ENCODE data around the gene RUFY3.
A peak's percentile ranks its signal among the peaks of the same experiment; 100 is the strongest.
"Not testable (repeated sequence)": the region's sequence is repeated elsewhere in the genome, so short reads cannot be mapped to it uniquely, and the experiment has no call there.

The RUFY3 gene

DNA sequence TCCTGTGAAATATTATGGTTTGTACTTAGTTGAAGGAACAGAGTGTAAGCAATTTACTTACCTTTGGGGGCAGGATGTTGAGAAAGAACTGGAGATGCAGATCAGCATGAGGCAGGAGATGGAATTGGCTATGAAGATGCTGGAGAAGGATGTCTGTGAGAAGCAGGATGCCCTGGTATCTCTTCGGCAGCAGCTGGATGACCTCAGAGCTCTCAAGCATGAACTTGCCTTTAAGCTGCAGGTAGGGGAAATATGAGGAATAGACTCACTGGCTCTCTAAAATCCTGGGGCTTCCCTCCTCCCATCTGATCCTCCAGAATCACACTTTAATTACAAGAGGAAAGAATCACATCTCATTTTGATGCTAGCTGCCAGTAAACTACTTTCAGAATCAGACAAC is 67.0 kb downstream of the RUFY3 start:
- DNase-seq, result no peak

DNA sequence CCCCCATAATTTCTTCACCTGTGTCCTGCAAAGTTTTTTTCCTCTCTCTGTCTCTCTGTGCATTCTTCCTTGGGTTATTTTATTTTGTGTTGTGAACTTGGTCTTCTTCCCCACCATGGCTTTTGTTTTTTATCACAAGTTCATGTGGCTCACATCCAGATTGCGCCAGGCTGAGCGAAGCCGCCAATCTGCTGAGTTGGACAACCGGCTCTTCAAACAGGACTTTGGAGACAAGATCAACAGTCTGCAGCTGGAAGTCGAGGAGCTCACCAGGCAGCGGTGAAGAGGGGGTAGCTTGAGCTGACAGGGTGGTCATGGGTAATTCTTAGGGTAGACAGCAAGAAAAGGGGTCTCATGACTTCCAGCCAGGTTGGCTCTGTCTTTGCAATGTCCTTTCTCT is 71.9 kb downstream of the RUFY3 start:
- no peak for DNase-seq

GRCh38 chr4:70801265-70801809 is 79.6 kb downstream of the RUFY3 start:
- no peak for DNase-seq

- DNase-seq, result no peak
These were observed 81.3 kb downstream of the RUFY3 start for GRCh38 chr4:70802928-70803580.

- peak; percentile 52 for DNase-seq
These were observed 86.4 kb downstream of the RUFY3 start for GRCh38 chr4:70808151-70808550.

GRCh38 chr4:70815370-70815769 is 93.6 kb downstream of the RUFY3 start:
- no peak for DNase-seq

DNA sequence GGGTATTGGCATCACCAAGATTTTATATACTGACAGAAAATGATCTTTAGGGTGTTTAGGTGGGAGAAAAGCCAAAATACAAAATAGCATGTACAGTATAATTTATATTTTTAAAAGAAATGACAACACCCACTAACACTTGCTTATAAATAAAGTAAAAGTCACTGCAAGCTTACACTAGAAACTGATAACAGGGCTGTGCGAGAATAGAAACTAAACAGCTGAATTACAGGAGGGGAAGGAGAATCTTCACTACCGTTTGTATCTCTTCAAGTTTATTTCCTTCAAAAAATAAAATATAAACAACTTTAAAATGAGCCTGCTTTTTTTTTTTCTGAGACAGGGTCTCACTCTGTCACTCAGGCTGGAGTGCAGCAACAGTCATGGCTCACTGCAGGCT is 95.1 kb downstream of the RUFY3 start:
- DNase-seq, result no peak

GRCh38 chr4:70818173-70818855 is 96.5 kb downstream of the RUFY3 start:
- DNase-seq, result peak; percentile 57

DNA sequence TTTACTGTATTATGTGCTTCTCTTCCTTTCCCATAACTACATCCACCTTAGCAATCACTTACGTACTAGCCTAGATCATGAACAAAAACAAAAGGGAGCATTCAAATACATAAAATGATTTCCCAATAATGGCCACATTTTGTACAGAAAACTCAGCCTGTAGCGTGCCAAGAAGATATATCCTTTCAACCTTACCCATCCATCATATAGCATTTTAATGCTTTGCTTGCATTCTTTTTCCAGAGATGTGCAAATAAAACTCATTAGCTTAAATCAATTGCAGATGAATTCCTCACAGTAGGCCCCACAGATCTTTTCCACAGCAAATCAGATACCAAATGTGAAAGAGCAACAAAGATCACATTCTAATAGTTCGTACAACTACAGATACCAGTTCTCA is 97.2 kb downstream of the RUFY3 start:
- no peak for DNase-seq

- no peak for DNase-seq
These were observed 107.3 kb downstream of the RUFY3 start for GRCh38 chr4:70829015-70829414.

DNA sequence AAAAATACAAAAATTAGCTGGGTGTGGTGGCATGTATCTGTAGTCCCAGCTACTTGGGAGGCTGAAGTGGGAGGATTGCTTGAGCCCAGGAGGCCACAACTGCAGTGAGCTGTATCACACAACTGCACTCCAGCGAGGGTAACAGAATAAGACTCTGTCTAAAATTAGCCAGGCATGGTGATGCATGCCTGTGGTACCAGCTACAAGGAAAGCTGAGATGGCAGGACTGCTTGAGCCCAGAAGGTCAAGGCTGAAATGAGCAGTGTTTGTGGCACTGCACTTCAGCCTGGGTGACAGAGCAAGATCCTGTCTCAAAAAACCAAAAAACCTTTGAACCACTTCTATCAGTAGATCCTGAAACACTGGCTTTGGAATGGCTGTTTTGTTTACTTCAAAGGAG is 107.7 kb downstream of the RUFY3 start:
- no peak for DNase-seq

DNA sequence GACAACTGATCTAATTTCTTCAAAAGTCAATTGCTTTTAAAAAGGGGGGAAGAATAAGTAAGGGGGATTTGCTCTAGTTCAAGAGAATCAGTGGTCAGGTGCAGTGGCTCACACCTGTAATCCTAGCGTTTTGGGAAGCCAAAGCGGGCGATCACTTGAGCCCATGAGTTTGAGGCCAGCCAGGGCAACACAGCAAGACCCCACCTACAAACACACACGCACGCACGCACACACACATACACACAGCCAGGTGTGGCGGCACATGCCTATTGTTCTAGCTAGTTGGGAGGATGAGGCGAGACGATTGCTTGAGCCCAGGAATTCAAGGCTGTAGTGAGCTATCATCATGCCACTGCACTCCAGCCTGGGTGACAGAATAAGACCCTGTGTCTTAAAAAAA is 108.3 kb downstream of the RUFY3 start:
- no peak for DNase-seq

- DNase-seq, result no peak
These were observed 109.5 kb downstream of the RUFY3 start for GRCh38 chr4:70831293-70831692.

DNA sequence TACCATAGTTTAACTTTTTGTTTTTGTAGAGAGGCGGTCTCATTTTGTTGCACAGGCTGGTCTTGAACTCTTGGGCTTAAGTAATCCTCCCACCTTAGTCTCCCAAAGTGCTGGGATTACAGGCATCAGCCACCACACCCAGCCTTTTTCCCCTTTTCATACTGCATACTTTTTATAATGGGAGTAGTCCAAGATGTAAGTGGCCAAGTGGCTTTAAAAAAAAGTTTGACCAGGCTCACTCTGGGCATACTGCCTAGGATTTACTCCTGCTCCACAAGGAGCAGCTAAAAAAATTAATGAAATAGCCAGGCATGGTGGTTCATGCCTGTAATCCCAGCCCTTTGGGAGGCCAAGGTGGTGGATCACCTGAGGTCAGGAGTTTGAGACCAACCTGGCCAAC is 111.9 kb downstream of the RUFY3 start:
- no peak for DNase-seq

DNA sequence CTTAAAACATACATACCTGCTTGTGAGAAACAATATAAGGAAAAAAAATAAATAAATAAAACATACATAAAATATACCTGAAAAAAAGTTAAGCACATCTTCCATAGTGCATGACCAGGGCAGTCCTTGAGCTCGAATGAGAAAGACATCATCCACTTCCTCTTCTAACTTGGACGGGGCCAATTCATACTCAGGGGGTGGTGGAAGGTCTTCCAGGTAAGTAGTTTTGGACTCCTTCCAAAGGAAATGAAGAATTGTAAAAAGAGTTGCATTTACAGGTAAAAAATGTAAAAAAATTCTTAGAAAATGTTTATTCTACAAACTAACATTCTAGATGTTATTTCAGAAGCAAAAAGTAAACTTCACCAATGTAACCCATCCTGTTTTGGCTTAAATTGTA is 114.3 kb downstream of the RUFY3 start:
- DNase-seq, result no peak

GRCh38 chr4:70838204-70838603 is 116.4 kb downstream of the RUFY3 start:
- no peak for DNase-seq

GRCh38 chr4:70838666-70839588 is 117.2 kb downstream of the RUFY3 start:
- DNase-seq, result peak; percentile 75

DNA sequence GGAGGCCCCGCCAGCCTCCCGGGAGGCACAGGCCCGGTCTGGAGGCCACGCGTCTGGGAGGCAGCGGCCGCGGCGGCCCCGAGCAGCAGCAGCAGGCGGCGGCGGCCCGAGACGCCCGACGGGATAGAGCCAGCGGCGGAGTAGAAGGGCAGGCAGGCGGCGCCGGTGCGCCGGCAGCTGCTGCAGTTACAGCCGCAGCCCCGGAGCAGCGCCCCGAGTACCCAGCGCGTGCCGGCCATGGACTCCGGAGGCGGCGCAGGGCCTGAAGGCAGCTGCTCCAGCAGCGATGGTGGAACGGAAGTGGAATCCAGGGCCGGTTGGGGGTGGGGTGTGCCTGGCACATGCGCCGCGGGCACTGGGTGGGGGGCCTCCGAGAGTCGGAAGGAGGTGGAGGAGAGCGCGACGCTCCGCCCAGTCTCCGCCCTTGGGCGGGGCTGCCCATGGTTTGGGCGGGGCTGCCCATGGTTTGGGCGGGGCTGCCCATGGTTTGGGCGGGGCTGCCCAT is 117.9 kb downstream of the RUFY3 start, which contains the start of gene GRSF1:
TSS of gene GRSF1 (minus strand) at position 302 of the 505 bp plus-strand sequence. CDS start at position 239, 63 bp downstream.
- peak; percentile 95 for DNase-seq

DNA sequence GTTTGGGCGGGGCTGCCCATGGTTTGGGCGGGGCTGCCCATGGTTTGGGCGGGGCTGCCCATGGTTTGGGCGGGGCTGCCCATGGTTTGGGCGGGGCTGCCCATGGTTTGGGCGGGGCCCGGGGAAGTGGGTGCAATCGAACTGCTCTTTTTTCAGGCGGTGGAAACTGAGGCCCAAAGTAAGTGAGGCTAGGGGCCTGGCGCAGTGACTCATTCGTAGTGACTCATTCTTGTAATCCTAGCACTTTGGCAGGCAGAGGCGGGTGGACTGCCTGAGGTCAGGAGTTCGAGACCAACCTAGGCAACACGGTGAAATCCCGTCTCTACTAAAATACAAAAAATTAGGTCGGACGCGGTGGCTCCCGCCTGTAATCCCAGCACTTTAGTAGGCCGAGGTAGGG is 118.4 kb downstream of the RUFY3 start:
- DNase-seq, result peak; percentile 15

DNA sequence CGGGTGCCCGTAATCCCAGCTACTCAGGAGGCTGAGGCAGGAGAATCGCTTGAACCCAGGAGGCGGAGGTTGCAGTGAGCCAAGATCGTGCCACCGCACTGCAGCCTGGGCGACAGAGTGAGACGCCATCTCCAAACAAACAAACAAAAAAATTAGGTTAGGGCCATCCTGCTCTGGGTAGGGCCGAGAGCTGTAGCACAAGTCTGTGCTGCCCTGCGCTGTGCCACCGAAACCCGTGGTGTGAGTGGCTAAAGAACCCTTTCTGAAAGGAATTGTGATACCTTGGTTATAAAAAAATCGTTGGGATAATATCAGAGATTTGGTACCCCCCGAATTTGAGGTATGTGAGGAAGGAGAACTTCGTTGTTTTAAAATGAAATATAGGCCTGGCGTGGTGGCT is 118.9 kb downstream of the RUFY3 start:
- not testable (repeated sequence) for DNase-seq

GRCh38 chr4:70841211-70841610 is 119.4 kb downstream of the RUFY3 start:
- no peak for DNase-seq

GRCh38 chr4:70841951-70842350 is 120.2 kb downstream of the RUFY3 start:
- DNase-seq, result no peak

All from inflammatory macrophage treated with lipopolysaccharide for 4 hours (primary cell).